HG03280 (cell line): Measurements from ENCODE around the gene ELOB.

Experiments used
- ATAC-seq: cut with Tn5 transposase; IDR thresholded peaks from one replicate; pipeline ENCODE4 v1.9.1; 2021; ENCODE audit warnings: mild to moderate bottlenecking, moderate library complexity; ENCODE audit not compliant: unreplicated experiment

The ELOB gene

DNA sequence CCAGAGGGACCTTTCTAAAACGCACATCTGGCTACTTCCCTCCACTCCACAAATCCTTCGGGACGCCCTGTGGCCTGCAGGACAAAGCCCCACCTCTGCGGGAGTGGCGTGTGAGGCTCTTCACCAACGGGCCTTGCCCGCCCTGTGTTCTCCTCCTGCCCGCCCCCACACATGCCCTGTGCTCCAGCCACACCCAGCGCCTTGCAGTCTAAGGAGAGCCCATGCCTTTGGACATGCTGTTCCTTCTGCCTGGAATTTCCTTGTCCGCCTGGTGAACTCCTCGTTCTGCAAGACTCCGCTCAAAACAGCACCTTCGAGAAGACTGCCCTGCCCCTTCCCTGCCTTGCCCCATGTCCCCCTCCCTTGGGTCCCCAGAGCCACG is 7.4 kb downstream of the ELOB start:
- ATAC-seq, result no peak

DNA sequence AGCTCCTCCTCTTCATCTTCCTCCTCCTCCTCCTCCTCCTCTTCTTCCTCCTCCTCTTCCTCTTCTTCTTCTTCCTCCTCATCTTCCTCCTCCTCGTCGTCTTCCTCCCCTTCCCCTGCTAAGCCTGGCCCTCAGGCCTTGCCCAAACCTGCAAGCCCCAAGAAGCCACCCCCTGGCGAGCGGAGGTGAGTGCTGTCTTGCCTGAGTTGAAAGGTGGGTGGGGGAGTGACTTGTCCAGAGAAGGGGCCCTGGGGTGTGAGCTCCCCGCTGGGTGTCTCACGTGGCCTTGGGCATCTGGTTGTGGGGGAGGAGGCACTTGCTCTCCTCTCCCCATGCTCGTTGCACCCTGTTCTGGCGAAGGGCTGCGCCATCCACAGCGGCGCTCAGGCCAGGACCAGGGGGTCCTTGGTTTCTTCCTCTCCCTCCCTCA is 8.0 kb downstream of the ELOB start:
- ATAC-seq, result no peak

DNA sequence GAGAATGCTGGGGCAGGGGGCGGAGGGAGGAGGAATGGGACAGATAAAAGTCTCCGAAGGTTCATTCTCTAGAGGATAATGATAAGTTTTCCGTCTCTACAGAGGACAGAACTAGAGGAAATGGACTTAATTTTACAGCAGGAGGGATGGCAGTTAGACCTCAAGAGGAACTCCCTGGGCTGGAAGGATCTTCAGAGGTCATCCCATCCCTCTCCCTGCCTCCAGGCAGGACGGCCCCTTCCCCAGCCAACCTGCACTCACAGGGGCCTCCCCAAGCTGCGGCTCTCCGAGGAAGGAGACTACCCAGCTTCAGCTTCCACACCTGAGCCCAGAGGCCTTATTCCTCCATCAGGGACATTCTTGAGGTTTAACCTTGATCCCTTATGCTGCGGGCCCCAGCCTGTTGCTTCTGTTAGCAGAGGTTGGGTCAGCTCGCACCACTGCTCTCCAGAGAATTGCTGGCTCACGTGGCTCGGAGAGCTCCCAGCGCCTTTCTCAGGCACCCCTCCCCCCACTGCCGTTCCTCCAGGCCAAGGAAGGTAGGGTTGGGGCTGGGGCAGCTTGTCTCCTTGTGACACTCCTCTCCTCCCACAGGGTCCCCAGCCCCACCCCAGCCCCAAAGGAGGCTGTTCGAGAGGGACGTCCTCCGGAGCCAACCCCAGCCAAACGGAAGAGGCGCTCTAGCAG is 8.5 kb downstream of the ELOB start:
- ATAC-seq, result no peak

DNA sequence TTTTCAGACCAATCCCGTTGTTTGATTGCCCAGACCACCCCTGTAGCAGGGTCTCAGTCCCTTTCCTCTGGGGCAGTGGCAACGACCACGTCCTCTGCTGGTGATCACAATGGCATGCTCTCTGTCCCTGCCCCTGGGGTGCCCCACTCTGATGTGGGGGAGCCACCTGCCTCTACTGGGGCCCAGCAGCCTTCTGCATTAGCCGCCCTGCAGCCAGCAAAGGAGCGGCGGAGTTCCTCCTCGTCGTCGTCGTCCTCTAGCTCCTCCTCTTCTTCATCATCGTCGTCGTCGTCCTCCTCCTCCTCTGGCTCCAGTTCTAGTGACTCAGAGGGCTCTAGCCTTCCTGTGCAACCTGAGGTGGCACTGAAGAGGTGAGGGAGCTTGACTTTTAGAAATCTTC is 9.2 kb downstream of the ELOB start:
- no peak for ATAC-seq

- no peak for ATAC-seq
These were observed 9.8 kb downstream of the ELOB start for GRCh38 chr16:2767140-2767731.

DNA sequence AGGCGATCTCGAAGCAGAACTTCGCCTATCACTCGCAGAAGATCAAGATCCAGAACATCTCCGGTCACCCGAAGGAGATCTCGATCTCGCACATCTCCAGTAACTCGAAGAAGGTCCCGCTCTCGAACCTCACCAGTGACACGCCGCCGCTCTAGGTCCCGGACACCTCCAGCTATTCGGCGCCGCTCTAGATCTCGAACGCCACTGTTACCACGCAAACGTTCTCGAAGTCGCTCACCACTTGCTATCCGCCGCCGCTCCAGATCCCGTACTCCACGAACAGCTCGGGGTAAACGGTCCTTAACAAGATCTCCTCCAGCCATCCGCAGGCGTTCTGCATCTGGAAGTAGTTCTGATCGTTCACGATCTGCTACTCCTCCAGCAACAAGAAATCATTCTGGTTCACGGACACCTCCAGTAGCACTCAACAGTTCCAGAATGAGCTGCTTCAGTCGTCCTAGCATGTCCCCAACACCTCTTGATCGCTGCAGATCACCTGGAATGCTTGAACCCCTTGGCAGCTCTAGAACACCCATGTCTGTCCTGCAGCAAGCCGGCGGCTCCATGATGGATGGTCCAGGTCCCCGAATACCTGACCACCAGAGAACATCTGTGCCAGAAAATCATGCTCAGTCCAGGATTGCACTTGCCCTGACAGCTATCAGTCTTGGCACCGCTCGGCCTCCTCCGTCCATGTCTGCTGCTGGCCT is 10.5 kb downstream of the ELOB start:
- ATAC-seq, result no peak

DNA sequence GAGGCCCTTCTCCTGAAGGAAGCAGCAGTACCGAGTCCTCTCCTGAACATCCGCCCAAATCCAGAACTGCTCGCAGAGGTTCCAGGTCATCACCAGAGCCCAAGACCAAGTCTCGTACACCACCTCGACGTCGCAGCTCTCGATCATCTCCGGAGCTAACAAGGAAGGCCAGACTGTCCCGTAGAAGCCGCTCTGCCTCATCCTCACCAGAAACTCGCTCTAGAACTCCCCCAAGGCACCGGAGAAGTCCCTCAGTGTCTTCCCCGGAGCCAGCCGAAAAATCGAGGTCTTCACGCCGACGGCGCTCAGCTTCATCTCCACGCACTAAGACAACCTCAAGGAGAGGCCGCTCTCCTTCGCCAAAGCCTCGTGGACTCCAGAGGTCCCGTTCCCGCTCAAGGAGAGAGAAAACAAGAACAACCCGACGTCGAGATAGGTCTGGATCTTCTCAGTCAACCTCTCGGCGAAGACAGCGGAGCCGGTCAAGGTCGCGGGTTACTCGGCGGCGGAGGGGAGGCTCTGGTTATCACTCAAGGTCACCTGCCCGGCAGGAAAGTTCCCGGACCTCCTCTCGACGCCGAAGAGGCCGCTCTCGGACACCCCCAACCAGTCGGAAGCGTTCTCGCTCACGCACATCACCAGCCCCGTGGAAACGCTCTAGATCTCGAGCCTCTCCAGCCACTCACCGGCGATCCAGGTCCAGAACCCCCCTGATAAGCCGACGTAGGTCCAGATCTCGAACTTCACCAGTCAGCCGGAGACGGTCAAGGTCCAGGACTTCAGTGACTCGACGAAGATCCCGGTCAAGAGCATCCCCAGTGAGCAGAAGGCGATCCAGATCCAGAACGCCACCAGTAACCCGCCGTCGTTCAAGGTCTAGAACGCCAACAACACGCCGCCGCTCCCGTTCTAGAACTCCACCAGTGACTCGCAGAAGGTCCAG is 11.3 kb downstream of the ELOB start:
- ATAC-seq, result no peak

GRCh38 chr16:2764718-2765117 is 12.4 kb downstream of the ELOB start:
- ATAC-seq, result no peak

- ATAC-seq, result no peak
These were observed 13.9 kb downstream of the ELOB start for GRCh38 chr16:2763173-2763572.

DNA sequence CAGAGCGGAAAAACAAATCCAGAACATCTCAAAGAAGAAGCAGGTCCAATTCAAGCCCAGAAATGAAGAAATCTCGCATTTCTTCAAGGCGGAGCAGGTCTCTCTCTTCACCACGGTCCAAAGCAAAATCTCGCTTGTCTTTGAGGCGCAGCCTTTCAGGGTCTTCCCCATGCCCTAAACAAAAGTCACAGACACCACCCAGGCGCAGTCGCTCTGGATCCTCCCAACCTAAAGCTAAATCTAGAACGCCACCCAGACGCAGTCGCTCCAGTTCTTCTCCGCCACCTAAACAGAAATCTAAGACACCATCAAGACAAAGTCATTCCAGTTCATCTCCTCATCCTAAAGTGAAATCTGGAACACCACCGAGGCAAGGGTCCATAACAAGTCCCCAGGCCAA is 14.4 kb downstream of the ELOB start:
- no peak for ATAC-seq

DNA sequence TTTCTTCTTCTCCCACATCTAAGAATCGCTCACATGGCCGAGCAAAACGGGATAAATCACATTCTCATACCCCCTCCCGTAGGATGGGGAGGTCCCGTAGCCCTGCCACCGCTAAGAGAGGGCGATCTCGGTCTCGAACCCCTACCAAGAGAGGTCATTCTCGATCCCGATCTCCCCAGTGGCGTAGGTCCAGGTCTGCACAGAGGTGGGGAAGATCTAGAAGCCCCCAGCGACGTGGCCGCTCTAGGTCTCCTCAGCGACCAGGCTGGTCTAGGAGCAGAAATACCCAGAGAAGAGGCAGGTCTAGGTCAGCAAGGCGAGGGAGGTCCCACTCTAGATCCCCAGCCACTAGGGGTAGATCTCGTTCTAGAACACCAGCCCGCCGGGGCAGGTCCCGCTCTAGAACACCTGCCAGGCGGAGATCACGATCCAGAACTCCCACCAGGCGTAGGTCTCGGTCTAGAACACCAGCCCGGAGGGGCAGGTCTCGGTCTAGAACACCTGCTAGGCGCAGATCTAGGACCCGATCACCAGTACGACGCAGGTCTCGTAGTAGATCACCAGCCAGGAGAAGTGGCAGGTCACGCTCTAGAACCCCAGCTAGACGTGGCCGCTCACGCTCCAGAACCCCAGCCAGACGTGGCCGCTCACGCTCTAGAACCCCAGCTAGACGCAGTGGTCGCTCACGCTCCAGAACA is 15.0 kb downstream of the ELOB start:
- no peak for ATAC-seq

DNA sequence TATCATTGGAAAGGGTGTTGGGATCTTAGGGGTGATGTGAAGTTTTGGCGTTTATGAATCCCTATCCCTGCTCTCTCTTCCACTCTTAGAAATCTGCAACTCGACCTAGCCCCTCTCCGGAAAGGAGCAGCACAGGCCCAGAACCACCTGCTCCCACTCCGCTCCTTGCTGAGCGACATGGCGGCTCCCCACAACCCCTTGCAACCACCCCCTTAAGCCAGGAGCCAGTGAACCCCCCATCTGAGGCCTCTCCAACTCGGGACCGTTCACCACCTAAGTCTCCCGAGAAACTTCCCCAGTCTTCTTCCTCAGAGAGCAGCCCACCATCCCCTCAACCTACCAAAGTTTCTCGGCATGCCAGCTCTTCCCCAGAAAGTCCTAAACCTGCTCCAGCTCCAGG is 15.6 kb downstream of the ELOB start:
- no peak for ATAC-seq

DNA sequence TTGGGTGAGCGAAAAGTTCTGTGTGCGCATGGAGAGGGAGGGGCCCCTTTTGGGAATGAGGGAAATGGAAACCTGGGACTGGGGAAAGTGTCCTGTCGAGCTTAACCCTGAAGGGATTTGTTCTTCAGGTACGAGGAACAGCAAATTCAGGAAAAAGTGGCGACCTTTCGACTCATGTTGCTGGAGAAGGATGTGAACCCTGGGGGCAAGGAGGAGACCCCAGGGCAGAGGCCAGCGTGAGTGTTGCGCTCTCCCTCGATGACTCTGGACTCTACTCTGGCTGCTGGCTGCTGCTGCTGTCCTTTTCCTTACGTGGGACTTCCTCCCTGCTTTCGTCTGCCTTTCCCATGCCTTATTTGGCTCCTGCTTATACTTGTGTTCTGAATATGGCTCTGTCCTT is 19.7 kb downstream of the ELOB start:
- no peak for ATAC-seq

- ATAC-seq, result no peak
These were observed 20.6 kb downstream of the ELOB start for GRCh38 chr16:2756288-2757015.

- ATAC-seq, result no peak
These were observed 21.9 kb downstream of the ELOB start for GRCh38 chr16:2755158-2755557.

DNA sequence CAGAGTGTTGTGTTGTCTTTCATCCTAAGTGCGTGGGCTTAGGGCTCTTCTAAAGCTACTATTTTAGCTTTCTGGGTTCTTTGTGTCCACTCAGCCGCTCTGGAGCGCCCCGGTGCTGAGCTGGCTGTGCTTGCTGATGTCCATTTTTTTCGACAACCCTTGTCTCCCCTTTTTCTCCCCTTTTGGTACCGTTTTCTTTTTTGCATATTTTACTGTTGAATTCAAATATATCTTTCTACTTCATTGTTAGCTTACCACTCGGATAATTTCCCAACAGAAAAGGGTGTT is 23.4 kb downstream of the ELOB start:
- ATAC-seq, result no peak

DNA sequence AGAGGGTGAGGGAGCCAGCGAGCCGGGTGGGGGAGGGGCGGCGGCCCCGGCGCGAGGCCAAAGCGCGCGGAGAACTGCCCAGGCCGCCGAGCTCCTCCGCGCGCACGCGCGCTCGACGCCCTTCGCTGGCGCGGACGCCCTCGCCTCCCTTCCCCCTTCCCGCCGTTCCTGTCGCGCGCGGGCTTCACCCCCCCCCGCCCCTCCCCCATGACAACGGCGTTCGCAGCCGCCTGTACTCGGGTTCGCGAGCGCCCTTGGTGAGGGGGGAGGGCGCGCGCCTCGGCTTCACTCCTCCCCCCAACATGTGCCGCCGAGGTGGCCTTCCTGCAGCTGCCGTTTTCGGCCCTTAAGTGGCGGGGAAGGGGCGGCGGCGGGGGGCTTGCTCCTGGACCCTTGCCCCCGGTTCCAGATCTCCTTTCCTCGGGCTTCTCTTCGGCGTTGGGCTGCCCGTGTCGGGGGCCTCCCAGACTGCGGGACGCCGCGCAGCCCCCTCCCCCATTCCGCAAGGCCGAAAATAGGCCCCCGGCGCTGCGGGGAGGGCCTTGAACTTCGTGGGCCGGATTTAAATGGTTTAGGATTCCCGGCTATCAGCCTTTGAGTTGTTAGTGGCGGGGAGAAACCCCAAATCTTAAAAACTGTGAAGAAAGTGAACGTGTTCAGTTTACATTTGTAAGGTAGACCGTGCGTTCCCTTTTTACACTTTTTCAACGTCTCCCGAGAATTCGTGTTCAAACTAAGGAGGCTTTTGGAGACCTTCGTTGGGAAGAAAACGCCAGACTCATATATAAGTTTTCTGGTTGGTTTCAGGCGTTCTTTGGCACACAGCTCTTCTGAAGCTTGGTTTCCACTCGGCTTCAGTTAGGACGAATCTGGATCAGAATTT is 24.0 kb downstream of the ELOB start:
- ATAC-seq, result peak; percentile 36

GRCh38 chr16:2752035-2752849 is 24.8 kb downstream of the ELOB start, which contains the start of gene SRRM2:
TSS of gene SRRM2 (plus strand) at chr16:2752638. CDS start at chr16:2756365, 3,727 bp downstream.
- peak; percentile 80 for ATAC-seq
